Measurements from ENCODE around the gene ARMC10.

DNA sequence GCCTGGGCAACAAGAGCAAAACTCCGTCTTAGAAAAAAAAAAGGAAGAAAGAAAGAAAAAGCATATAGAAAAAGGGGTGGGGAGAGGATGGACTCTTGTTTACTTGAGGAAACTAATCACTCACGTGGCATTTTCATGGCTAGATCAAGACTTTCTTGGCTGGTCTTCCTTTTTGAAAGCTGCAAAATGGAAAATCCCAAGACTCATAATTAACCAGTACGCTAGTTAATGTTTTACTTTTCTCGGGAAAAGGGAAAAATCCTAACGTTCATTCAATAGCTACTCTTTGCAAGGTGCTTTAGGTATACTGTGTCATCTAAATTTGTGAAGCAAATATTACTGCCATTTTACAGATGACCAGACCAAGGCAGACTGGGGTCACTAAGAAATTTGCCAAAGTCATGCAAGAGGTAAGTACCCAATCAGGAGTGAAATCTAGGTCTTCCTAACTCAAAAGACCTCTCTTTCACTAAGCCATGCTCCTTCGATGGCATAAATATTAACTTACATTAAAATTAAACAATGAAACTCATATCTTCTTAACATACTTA lies 49.6 kb downstream of the ARMC10 start:
- TF ChIP-seq POLR2A (IDR thresholded peaks at IDR 0.05; ENCODE audit: low read depth, low read length) (no peak), POLR2AphosphoS5 (IDR thresholded peaks at IDR 0.05; ENCODE audit: low read depth, low read length) (no peak), TAF1 (IDR thresholded peaks at IDR 0.05; ENCODE audit: low read depth, low read length) (no peak)
